ENCODE results near the gene EIF4B.
"Not testable (repeated sequence)": the region's sequence is repeated elsewhere in the genome, so short reads cannot be mapped to it uniquely, and the experiment has no call there.

The EIF4B gene

GRCh38 chr12:52993558-52993869 lies 12.7 kb upstream of the EIF4B start:
- DNase-seq = no peak

DNA sequence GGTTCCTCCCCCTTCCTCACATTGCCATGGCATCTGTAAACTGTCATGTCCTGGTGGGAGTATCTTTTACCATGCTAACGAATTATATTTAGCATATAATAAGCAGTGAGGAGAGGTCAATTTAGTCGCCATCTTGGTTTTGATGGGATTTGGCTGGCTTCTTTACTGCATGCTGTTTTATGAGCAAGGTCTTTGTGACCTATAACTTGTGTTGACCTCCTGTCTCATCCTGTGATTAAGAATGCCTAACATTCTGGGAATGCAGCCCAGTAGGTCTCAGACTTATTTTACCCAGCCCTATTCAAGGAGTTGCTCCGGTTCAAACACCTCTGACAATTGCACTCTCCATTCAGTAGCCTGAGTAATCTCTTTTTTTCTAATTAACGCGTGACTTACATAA lies 2.1 kb upstream of the EIF4B start:
- DNase-seq = no peak

- no peak for DNase-seq
Measured at GRCh38 chr12:53004582-53004981, 1.7 kb upstream of the EIF4B start.

- DNase-seq = no peak
Measured at GRCh38 chr12:53005215-53005985, 856 bp upstream of the EIF4B start.

- DNase-seq = peak; percentile 68
Measured at GRCh38 chr12:53006810-53007309, 604 bp downstream of the EIF4B start.

DNA sequence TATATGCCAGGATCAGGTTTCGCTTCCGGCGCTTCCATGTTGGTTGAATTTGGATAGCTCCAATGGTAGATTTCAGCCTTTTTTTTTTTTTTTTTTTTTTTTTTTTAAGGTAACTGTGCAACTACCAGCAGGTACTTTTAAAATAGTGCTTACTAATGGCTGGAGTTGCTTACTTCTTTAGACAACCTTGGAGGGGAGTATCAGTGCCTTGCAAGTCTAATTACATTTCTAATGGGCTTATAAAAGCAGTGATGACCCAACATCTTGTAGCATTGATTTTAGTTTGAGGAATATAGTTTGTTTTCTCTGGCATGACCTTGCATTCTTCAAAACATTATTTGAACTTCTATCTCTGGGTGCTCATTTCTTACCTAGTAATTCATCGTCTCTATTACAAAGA lies 1.1 kb downstream of the EIF4B start:
- no peak for DNase-seq

DNA sequence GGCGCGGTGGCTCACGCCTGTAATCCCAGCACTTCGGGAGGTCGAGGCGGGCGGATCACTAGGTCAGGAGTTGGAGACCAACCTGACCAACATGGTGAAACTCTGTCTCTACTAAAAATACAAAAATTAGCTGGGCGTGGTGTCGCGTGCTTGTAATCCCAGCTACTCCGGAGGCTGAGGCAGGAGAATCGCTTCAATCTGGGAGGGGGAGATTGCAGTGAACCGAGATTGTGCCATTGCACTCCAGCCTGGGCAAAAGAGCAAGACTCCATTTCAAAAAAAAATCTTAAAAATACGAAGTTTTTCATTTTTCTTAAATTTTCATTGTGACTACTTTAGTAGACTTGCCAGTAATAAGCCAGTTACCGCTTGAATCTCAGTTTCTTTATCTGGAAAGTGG lies 2.5 kb downstream of the EIF4B start:
- DNase-seq = not testable (repeated sequence)

DNA sequence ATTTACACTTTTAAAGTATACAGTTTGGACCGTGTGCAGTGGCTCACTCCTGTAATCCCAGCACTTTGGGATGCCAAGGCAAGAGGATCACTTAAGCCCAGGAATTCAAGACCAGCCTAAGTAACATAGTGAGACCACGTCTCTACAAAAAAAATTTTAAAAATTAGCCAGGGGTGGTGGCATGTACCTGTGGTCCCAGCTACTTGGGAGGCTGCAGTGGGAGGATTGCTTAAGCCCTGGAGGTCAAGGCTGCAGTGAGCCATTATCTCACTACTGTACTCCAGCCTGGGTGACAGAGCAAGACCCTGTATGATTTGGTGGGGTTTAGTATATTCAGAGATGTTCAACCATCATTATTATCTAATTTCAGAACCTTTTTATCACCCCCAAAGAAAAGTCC lies 4.7 kb downstream of the EIF4B start:
- no peak for DNase-seq

DNA sequence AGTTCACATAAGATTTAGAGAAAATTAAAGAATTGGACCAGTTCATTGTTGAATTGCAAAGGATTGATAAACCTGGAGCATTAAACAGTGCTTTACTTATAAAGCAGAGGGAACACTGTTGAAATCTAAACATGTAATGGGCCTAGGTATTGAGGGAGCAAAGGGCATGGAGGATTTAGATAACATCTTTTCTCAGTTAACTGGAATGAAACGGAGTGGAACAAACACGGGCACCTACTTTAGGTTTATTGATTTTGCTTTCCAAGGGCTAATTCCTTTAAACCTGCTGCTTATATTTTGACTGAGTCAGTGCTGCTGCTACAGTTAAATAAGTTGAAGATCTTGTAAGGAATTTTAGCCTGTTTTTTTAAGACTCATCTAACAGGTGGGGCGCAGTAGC lies 5.6 kb downstream of the EIF4B start:
- no peak for DNase-seq

DNA sequence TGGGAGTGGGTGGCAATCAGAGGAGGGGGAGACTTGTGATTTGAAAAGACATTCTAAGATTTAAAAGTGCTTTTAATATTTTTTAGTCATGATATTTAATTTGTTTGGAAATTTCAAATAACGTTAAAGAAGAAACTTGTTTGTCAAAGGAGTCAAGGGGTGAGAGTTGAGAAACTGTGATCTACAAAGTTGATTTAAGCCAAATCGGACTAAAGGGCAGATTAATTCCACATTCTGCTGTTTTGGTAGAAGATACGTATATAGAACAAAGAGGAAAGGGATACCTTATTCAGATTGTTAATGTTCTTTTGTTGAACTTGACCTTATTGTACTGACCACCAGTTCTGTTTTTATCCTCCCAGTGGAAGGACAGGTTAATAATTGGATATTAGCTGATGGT lies 6.7 kb downstream of the EIF4B start:
- no peak for DNase-seq

GRCh38 chr12:53014709-53015108 lies 8.5 kb downstream of the EIF4B start:
- DNase-seq = no peak

DNA sequence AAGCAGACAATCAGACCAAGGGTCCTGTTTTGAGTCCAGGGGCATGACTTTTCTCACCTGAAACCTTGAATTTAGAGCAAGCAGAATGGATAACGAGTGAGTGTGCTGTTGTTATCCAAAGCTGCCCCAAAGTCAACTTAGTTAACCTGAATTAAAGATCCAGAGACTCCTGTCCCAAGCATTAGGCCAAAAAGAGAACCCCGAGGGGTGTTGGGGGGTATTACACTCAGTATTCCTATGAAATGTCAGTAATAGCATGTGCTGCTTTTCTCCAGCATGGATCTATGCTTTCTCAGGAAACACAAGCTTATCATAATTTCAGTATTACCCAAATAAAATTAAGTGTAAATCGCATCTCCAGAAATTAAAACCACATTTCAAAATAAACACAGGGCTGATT lies 19.0 kb downstream of the EIF4B start:
- no peak for DNase-seq

- DNase-seq = not testable (repeated sequence)
Measured at GRCh38 chr12:53027014-53027413, 20.8 kb downstream of the EIF4B start.

GRCh38 chr12:53031616-53032015 lies 25.4 kb downstream of the EIF4B start:
- no peak for DNase-seq

- not testable (repeated sequence) for DNase-seq
Measured at GRCh38 chr12:53033832-53034231, 27.6 kb downstream of the EIF4B start.

DNA sequence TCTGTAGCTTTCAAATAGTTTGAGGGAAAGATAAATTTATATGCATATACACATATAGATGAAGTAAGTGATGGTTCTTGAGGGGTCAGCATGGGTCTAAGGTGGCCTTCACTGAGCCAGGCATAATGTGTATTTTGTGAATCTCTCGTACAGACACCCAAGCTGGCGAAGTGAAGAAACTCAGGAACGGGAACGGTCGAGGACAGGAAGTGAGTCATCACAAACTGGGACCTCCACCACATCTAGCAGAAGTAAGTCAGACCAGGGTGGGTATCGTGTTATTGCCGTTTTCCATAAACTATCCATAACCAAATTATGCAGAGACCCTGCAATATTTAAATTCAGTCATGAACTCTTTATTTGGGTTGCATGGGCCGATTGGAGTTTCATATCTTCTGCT lies 28.2 kb downstream of the EIF4B start:
- DNase-seq = no peak

- no peak for DNase-seq
Measured at GRCh38 chr12:53036802-53037201, 30.5 kb downstream of the EIF4B start.

GRCh38 chr12:53039851-53040250 lies 33.6 kb downstream of the EIF4B start:
- no peak for DNase-seq

GRCh38 chr12:53042607-53043454 lies 36.6 kb downstream of the EIF4B start:
- DNase-seq = no peak

- no peak for DNase-seq
Measured at GRCh38 chr12:53044052-53044581, 37.9 kb downstream of the EIF4B start.

DNA sequence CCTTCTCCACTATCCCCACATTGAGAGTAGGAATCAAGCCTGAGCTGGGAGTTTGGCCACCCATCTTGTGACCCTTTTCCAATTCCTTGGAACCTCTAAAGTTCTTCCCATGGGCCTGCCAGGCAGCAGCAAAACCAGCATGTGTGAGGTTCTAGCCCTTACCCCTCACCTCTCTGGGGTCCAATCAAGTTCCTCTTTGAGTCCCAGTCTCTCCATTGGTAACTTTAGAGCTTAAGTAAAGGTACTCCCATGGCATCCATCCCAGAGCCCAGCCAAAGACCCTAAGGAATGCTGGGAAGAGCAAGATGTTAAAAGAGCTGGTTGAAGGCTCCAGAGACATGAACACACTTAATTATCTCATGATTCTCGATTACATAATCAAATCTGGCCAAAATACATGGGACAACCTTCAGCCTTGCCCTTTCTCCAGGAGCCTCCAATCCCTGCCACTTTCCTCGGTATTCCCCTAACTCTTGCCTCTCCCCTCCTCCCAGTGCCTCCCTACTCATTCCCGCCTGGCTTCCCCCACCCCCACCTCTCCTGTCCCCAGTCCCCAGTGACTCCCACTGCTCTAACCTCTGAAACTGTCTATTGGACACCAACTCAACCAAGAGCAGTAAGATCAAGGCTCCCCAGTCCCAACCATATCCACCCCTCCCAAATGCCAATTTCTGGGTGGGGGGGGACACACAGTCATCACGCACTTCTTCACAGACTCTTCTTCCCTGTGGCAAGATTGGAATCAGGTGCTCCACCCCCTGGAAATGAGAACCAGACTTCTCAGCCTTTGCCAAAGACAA lies 38.8 kb downstream of the EIF4B start:
- no peak for DNase-seq

GRCh38 chr12:53045696-53046045 lies 39.4 kb downstream of the EIF4B start:
- DNase-seq = no peak

DNA sequence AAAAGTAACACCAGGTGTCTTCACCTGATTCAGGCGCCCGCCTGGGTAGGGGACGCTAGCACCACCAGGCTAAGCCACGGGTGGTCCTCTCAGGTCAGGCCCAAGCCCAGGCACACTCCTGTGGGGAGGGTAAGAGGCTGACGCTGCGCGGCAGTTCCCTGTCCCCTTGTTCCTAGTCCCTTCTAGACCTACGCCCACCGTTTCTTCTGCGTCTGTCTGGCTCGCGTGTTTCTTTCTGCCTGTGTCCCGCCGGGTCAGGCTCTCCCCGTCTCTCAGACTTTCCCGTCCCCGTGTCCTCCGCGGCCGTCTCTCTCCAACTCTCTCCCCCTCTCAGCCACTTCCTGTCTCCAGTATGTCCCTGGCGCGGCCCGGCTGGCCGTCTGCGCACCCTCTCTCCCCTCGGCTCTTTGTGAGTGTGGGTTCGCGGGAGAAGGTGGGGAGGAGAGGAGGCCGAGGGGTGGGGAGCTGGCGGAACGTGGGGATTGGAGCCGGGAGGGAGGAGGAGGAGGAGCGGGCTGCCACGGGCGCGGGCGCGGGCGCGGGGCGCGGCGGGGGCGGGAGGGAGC lies 40.5 kb downstream of the EIF4B start:
- no peak for DNase-seq
